ENCODE results near the gene MSGN1. TPM values are rescaled to one million over a fixed set of nuclear protein-coding genes. Genes with fewer than 3 reads are reported as not detected.

Gene MSGN1
- polyA plus RNA-seq, 1 of the 3 experiments (the other 2 are of a cell fraction): not detected

DNA sequence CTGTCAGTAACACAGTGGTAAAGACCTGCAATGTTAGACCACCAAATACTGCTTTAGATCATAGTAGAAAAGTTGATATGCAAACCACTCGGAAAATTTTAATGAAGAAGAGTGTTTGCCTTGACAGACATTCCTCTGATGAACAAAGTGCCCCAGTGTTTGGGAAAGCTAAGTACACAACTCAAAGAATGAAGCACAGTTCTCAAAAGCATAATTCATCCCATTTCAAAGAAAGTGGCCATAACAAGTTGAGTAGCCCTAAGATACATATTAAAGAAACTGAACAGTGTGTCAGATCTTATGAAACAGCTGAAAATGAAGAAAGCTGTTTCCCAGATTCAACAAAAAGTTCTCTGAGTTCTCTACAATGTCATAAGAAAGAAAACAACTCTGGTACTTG, 34.8 kb upstream of the MSGN1 start:
- H3K4me1 ChIP-seq (ENCODE audit: control insufficient read depth in 1 of 2, insufficient read depth in 2 of 2, low read depth in 1 of 2, low read length in 1 of 2): no peaks in the 10 kb centered on the region
- H3K79me2 ChIP-seq (ENCODE audit: insufficient read depth): no peaks in the 10 kb centered on the region
- 92% methylated on average over 1 of the region's 1 CpG for WGBS (ENCODE audit: low lambda C conversion rate)
- no peak for DNase-seq
- no peaks in the 10 kb centered on the region for H3K27me3 ChIP-seq (ENCODE audit: insufficient read depth)
- peaks cover 39 to 59% of the 10 kb centered on the region in 2 experiments for H3K36me3 ChIP-seq (replicated peaks in 1 of 2; ENCODE audit: control insufficient read depth in 1 of 2, insufficient read depth in 2 of 2, low read length in 1 of 2)
- H3K4me2 ChIP-seq: no peak overlapping the region
- peaks cover 8% of the 10 kb centered on the region for H3F3A ChIP-seq (replicated peaks; ENCODE audit: insufficient read depth)
- no peak overlapping the region for H3K27ac ChIP-seq (ENCODE audit: low read depth in 2 of 2, low read length in 1 of 2)
- no peak for TF ChIP-seq FOXM1 (IDR thresholded peaks at IDR 0.05; ENCODE audit: low read depth)
- TF ChIP-seq SIN3A (IDR thresholded peaks at IDR 0.05; ENCODE audit: borderline replicate concordance, low read depth, low read length): no peak
- no peak for TF ChIP-seq RAD21 (IDR thresholded peaks at IDR 0.05; ENCODE audit: low read length)
- TF ChIP-seq, protein P1, sequence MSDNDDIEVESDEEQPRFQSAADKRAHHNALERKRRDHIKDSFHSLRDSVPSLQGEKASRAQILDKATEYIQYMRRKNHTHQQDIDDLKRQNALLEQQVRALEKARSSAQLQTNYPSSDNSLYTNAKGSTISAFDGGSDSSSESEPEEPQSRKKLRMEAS (IDR thresholded peaks at IDR 0.05; ENCODE audit: low read depth): no peak
- no peak for TF ChIP-seq JUND (IDR thresholded peaks at IDR 0.05)
- TF ChIP-seq GATA2 (CRISPR knock-in tag; IDR thresholded peaks at IDR 0.05): no peak
- TF ChIP-seq, protein P2, sequence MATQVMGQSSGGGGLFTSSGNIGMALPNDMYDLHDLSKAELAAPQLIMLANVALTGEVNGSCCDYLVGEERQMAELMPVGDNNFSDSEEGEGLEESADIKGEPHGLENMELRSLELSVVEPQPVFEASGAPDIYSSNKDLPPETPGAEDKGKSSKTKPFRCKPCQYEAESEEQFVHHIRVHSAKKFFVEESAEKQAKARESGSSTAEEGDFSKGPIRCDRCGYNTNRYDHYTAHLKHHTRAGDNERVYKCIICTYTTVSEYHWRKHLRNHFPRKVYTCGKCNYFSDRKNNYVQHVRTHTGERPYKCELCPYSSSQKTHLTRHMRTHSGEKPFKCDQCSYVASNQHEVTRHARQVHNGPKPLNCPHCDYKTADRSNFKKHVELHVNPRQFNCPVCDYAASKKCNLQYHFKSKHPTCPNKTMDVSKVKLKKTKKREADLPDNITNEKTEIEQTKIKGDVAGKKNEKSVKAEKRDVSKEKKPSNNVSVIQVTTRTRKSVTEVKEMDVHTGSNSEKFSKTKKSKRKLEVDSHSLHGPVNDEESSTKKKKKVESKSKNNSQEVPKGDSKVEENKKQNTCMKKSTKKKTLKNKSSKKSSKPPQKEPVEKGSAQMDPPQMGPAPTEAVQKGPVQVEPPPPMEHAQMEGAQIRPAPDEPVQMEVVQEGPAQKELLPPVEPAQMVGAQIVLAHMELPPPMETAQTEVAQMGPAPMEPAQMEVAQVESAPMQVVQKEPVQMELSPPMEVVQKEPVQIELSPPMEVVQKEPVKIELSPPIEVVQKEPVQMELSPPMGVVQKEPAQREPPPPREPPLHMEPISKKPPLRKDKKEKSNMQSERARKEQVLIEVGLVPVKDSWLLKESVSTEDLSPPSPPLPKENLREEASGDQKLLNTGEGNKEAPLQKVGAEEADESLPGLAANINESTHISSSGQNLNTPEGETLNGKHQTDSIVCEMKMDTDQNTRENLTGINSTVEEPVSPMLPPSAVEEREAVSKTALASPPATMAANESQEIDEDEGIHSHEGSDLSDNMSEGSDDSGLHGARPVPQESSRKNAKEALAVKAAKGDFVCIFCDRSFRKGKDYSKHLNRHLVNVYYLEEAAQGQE (IDR thresholded peaks at IDR 0.05; ENCODE audit: low read depth, low read length): no peak
- no peak for TF ChIP-seq TEAD4 (IDR thresholded peaks at IDR 0.05; ENCODE audit: borderline replicate concordance, insufficient read depth)
- no peak for TF ChIP-seq GABPA (IDR thresholded peaks at IDR 0.05; ENCODE audit: low read depth)
- ChIA-PET POLR2A (no interaction called here), CTCF (interaction anchor here (0.6 to 2.0 kb wide), 4 partner anchors 21 to 396 kb away, joined by 3 to 6 read pairs (median 4); no protein-coding TSS in a partner anchor)
- H2AFZ ChIP-seq (ENCODE audit: low read depth): no peak overlapping the region
- H4K20me1 ChIP-seq (ENCODE audit: insufficient read depth): no peaks in the 10 kb centered on the region
- H3K9me3 ChIP-seq: no peaks in the 10 kb centered on the region
- H3K9me2 ChIP-seq: no peaks in the 10 kb centered on the region
- H3K9ac ChIP-seq: no peak overlapping the region
- H3K4me3 ChIP-seq (ENCODE audit: low read depth in 2 of 2, low read length in 1 of 2): no peak overlapping the region

DNA sequence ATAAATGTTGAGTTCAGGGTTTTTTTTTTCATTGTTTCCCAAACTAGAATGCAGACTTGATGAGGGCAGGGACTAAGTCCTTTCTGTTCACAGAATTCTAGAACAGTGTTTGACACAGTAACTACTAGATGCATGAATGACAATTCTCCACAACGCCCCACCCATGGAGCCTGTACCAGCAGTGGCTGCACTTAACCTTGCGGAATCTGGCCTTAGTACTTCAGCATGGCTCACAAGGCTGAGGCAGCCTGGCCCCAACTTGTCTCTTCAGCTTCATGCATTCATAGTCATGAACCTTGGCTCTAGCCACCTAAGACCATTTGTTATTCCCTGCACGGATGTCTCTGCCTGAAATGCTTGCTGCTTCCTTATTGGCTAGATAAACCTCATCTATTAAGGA, 29.5 kb upstream of the MSGN1 start:
- H3K4me2 ChIP-seq: no peak overlapping the region
- no peak overlapping the region for H2AFZ ChIP-seq (ENCODE audit: low read depth)
- no peaks in the 10 kb centered on the region for H3K9me2 ChIP-seq
- ChIA-PET POLR2A (no interaction called here), CTCF (interaction anchor here (1.0 to 2.6 kb wide), 5 partner anchors 8 to 116 kb away, joined by 3 to 11 read pairs (median 4); no protein-coding TSS in a partner anchor)
- TF ChIP-seq RFX5 (IDR thresholded peaks at IDR 0.05; ENCODE audit: low read length) (no peak), FOXJ3 (CRISPR knock-in tag; IDR thresholded peaks at IDR 0.05) (no peak), CHD2 (IDR thresholded peaks at IDR 0.05; ENCODE audit: low read length, partially characterized antibody) (no peak)
- no peaks in the 10 kb centered on the region for H3K27me3 ChIP-seq (ENCODE audit: insufficient read depth)
- H3K4me3 ChIP-seq (ENCODE audit: low read depth in 2 of 2, low read length in 1 of 2): no peak overlapping the region
- DNase-seq: no peak
- H3F3A ChIP-seq (replicated peaks; ENCODE audit: insufficient read depth): peaks cover 3% of the 10 kb centered on the region
- peaks cover 4 to 22% of the 10 kb centered on the region in 2 experiments; a peak in 2 of 4 replicates for H3K4me1 ChIP-seq (ENCODE audit: control insufficient read depth in 1 of 2, insufficient read depth in 2 of 2, low read depth in 1 of 2, low read length in 1 of 2)
- no peaks in the 10 kb centered on the region for H3K9me3 ChIP-seq
- 100% methylated on average over 3 of the region's 3 CpGs for WGBS (ENCODE audit: low lambda C conversion rate)
- no peak overlapping the region for H3K9ac ChIP-seq
- H3K36me3 ChIP-seq (replicated peaks in 1 of 2; ENCODE audit: control insufficient read depth in 1 of 2, insufficient read depth in 2 of 2, low read length in 1 of 2): peaks cover 6 to 19% of the 10 kb centered on the region in 2 experiments
- no peak overlapping the region for H3K27ac ChIP-seq (ENCODE audit: low read depth in 2 of 2, low read length in 1 of 2)
- no peaks in the 10 kb centered on the region for H3K79me2 ChIP-seq (ENCODE audit: insufficient read depth)
- H4K20me1 ChIP-seq (ENCODE audit: insufficient read depth): no peaks in the 10 kb centered on the region

Measured in SK-N-SH (cell line).